Measurements from ENCODE around the gene STARD8. TPM values are rescaled to one million over a fixed set of nuclear protein-coding genes. Genes with fewer than 3 reads are reported as not detected.
"Not testable (repeated sequence)": the region's sequence is repeated elsewhere in the genome, so short reads cannot be mapped to it uniquely, and the experiment has no call there.

STARD8 gene
- total RNA-seq, 1 donor from 2014 or later: 12.3 TPM

- DNase-seq (ENCODE audit: low read depth, low spot score): not testable (repeated sequence)
Measured at GRCh38 chrX:68656473-68656872, 9.0 kb downstream of the STARD8 start.

GRCh38 chrX:68658530-68658929 lies 11.1 kb downstream of the STARD8 start:
- no peak for DNase-seq (ENCODE audit: low read depth, low spot score)

GRCh38 chrX:68659385-68659784 lies 11.9 kb downstream of the STARD8 start:
- DNase-seq (ENCODE audit: low read depth, low spot score): no peak

GRCh38 chrX:68659786-68660185 lies 12.3 kb downstream of the STARD8 start:
- no peak for DNase-seq (ENCODE audit: low read depth, low spot score)

GRCh38 chrX:68660746-68661145 lies 13.3 kb downstream of the STARD8 start:
- DNase-seq (ENCODE audit: low read depth, low spot score): no peak

- no peak for DNase-seq (ENCODE audit: low read depth, low spot score)
Measured at GRCh38 chrX:68665502-68665901, 18.0 kb downstream of the STARD8 start.

GRCh38 chrX:68666580-68666979 lies 19.1 kb downstream of the STARD8 start:
- no peak for DNase-seq (ENCODE audit: low read depth, low spot score)

GRCh38 chrX:68669094-68669860 lies 21.8 kb downstream of the STARD8 start:
- no peak for DNase-seq (ENCODE audit: low read depth, low spot score)

- no peak for DNase-seq (ENCODE audit: low read depth, low spot score)
Measured at GRCh38 chrX:68669871-68670270, 22.4 kb downstream of the STARD8 start.

GRCh38 chrX:68671221-68671620 lies 23.8 kb downstream of the STARD8 start:
- DNase-seq (ENCODE audit: low read depth, low spot score): no peak

- DNase-seq (ENCODE audit: low read depth, low spot score): no peak
Measured at GRCh38 chrX:68672581-68673318, 25.3 kb downstream of the STARD8 start.

- DNase-seq (ENCODE audit: low read depth, low spot score): no peak
Measured at GRCh38 chrX:68675571-68675970, 28.1 kb downstream of the STARD8 start.

GRCh38 chrX:68676335-68676734 lies 28.9 kb downstream of the STARD8 start:
- DNase-seq (ENCODE audit: low read depth, low spot score): no peak

GRCh38 chrX:68677998-68678397 lies 30.5 kb downstream of the STARD8 start:
- DNase-seq (ENCODE audit: low read depth, low spot score): no peak

- no peak for DNase-seq (ENCODE audit: low read depth, low spot score)
Measured at GRCh38 chrX:68681443-68681941, 34.0 kb downstream of the STARD8 start.

GRCh38 chrX:68682790-68683189 lies 35.3 kb downstream of the STARD8 start:
- no peak for DNase-seq (ENCODE audit: low read depth, low spot score)

- no peak for DNase-seq (ENCODE audit: low read depth, low spot score)
Measured at GRCh38 chrX:68683580-68683979, 36.1 kb downstream of the STARD8 start.

- no peak for DNase-seq (ENCODE audit: low read depth, low spot score)
Measured at GRCh38 chrX:68684291-68684918, 36.9 kb downstream of the STARD8 start.

GRCh38 chrX:68684919-68685304 lies 37.4 kb downstream of the STARD8 start:
- DNase-seq (ENCODE audit: low read depth, low spot score): no peak

- no peak for DNase-seq (ENCODE audit: low read depth, low spot score)
Measured at GRCh38 chrX:68685685-68686084, 38.2 kb downstream of the STARD8 start.

- DNase-seq (ENCODE audit: low read depth, low spot score): no peak
Measured at GRCh38 chrX:68686097-68686977, 38.9 kb downstream of the STARD8 start.
